Stimulated activated CD4-positive, alpha-beta T cell treated with anti-CD3 and anti-CD28 coated beads, Interleukin-1b, Interleukin-23, amount 100 ng/mL, for 24 hours (primary cell): ENCODE data around the gene R3HDM2.

Experiments
- DNase-seq, 4 experiments: peaks; one replicate each; pipeline ENCODE4 v3.0.0-alpha.2; 2020; ENCODE audit warnings: low read depth in 4 of 4, low spot score in 1 of 4

Gene R3HDM2

GRCh38 chr12:57207731-57208630 is 222.9 kb downstream of the R3HDM2 start:
- no peak for DNase-seq

GRCh38 chr12:57205931-57206330 is 224.9 kb downstream of the R3HDM2 start:
- no peak for DNase-seq

- no peak for DNase-seq
These were observed 225.7 kb downstream of the R3HDM2 start for GRCh38 chr12:57205186-57205585.

- DNase-seq: no peak
These were observed 226.4 kb downstream of the R3HDM2 start for GRCh38 chr12:57204454-57204853.

GRCh38 chr12:57203791-57204190 is 227.1 kb downstream of the R3HDM2 start:
- DNase-seq: no peak
